ENCODE data around the gene CCNA1. TPM values are rescaled to one million over a fixed set of nuclear protein-coding genes. Genes with fewer than 3 reads are reported as not detected.

CCNA1 gene
- total and polyA plus RNA-seq, 8 donors: 0.12 to 0.19 TPM; not detected in 6

DNA sequence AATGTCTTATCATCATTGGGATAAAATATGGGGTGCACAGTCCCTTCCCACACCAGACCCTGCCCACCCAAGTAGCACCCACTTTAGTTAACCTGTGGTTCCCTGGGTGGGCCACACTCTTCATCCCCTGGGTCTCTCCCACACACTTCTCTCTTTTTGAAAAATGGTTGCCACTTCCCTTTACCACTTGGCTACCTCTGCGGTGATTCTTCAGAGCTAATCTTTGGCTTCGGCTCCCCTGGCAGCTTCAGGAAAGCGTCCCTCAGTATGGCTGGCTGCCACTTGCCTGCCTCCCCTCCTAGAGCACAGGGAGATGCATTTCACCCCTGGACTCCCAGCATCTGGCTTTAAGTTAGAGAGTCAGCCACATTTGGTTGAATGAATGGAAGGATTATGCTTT, 18.2 kb downstream of the CCNA1 start:
- intact Hi-C loops (cut with DNase I): no loop called here
- TF ChIP-seq, protein P1, sequence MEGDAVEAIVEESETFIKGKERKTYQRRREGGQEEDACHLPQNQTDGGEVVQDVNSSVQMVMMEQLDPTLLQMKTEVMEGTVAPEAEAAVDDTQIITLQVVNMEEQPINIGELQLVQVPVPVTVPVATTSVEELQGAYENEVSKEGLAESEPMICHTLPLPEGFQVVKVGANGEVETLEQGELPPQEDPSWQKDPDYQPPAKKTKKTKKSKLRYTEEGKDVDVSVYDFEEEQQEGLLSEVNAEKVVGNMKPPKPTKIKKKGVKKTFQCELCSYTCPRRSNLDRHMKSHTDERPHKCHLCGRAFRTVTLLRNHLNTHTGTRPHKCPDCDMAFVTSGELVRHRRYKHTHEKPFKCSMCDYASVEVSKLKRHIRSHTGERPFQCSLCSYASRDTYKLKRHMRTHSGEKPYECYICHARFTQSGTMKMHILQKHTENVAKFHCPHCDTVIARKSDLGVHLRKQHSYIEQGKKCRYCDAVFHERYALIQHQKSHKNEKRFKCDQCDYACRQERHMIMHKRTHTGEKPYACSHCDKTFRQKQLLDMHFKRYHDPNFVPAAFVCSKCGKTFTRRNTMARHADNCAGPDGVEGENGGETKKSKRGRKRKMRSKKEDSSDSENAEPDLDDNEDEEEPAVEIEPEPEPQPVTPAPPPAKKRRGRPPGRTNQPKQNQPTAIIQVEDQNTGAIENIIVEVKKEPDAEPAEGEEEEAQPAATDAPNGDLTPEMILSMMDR (IDR thresholded peaks at IDR 0.05): no peak
- Histone ChIP-seq H3K27me3 (no peaks in the 10 kb centered on the region), H3K4me1 (no peaks in the 10 kb centered on the region), H3K9me3 (no peaks in the 10 kb centered on the region), H3K27ac (no peak overlapping the region), H3K4me3 (no peak overlapping the region), H3K36me3 (no peaks in the 10 kb centered on the region)
- FAIRE-seq: no peak
- ATAC-seq: no peak
- no peak for DNase-seq
- WGBS, 2 donors: 42 to 48% methylated on average over 3 of the region's 3 CpGs

DNA sequence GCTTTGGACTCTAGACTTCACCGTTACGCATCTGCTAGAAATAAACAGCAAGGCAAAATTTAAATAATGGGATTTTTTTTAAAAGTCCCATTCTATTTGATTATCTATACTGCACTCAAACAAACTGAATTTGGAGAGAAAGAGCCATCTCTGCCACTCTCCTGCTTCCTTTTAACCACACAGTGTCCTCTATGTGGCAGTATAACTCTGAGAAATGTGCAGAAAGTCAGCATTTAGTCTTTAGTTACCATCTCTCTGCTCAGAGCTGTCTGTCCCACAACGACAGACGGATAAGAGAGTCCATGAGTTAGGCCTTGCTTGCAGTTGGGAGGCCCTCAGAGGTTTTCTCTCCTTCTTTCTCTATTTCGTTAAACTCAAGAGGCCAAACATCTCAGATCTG, 21.2 kb downstream of the CCNA1 start:
- TF ChIP-seq, protein P1 (IDR thresholded peaks at IDR 0.05): no peak
- FAIRE-seq: no peak
- Histone ChIP-seq H3K4me3 (no peak overlapping the region), H3K4me1 (no peaks in the 10 kb centered on the region), H3K36me3 (no peaks in the 10 kb centered on the region), H3K27ac (no peak overlapping the region), H3K9me3 (no peaks in the 10 kb centered on the region), H3K27me3 (no peaks in the 10 kb centered on the region)
- 63 to 65% methylated on average over 5 of the region's 5 CpGs for WGBS, 2 donors
- DNase-seq: no peak
- intact Hi-C loops (cut with DNase I): no loop called here
- ATAC-seq: peak in 3 of 4 donors; percentile 27 to 53 (median 41)

DNA sequence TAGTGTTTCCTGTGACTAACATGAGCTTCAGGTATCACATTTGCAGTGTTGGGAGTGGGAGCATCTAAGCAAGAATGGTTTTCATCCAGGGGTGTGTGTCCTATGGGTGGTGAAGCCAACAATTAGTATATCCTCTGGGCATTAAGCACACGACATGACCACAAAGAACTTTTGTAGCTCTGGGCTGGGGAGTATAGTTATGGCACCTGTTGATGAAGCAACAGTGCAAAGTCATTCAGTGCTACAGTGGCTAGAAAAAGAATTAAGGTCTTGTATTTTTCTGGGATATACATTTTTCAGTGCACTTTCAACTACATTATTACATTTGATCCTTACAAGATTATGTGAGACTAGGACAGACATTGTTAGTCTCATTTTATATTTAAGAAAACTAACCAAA, 21.8 kb downstream of the CCNA1 start:
- FAIRE-seq (no peak), DNase-seq (no peak), ATAC-seq (no peak)
- H3K27ac ChIP-seq: no peak overlapping the region
- H3K4me3 ChIP-seq: no peak overlapping the region
- 66 to 82% methylated on average over 1 of the region's 1 CpG for WGBS, 2 donors
- H3K36me3 ChIP-seq: no peaks in the 10 kb centered on the region
- no peaks in the 10 kb centered on the region for H3K27me3 ChIP-seq
- H3K9me3 ChIP-seq: no peaks in the 10 kb centered on the region
- intact Hi-C loops (cut with DNase I): no loop called here
- no peaks in the 10 kb centered on the region for H3K4me1 ChIP-seq
- TF ChIP-seq, protein P1 (IDR thresholded peaks at IDR 0.05): no peak

DNA sequence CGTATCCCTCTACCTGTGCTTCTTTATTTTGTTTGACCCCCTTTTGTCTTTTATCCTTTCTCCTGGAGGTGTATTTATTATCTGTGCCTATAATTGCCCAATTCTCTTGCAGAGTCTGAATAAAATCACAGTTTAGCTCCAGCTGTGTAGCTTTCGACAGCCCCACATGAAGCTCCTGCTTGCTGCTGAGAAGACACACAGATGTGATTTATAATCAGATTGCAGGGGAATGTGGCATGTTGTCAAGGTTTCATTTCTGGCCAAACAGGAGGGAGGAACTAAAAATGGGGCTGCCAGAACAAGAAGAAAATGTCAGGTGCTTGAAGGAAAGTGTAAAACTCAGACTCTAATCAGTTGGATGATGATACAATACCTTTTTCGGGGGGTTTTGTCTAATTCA, 22.7 kb downstream of the CCNA1 start:
- WGBS, 2 donors: 30 to 38% methylated on average over 3 of the region's 3 CpGs
- Histone ChIP-seq H3K27ac (no peak overlapping the region), H3K4me1 (no peaks in the 10 kb centered on the region), H3K4me3 (no peak overlapping the region), H3K36me3 (no peaks in the 10 kb centered on the region), H3K27me3 (no peaks in the 10 kb centered on the region), H3K9me3 (no peaks in the 10 kb centered on the region)
- FAIRE-seq (no peak), ATAC-seq (no peak), DNase-seq (no peak)
- TF ChIP-seq, protein P1 (IDR thresholded peaks at IDR 0.05): no peak
- intact Hi-C loops (cut with DNase I): no loop called here

DNA sequence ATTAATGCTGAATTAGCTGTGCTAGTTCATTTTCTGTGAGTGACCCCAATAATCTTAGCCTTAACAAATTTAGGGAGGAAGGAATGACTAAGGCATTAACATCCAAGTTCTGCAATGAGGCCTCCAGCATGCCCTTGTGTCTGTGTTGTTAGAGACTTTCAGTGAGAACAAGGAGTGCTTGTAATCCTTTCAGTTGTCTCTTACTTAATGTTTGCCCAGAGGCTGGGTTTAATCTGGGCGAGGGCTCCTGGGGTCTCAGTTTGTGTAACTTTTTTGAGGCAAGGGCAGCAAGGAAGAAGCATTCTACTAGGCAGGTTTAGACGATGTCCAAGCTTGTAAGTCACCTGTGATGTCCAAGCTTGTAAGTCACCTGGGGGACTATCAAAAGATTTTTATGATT, 24.3 kb downstream of the CCNA1 start:
- ATAC-seq (no peak), FAIRE-seq (no peak), DNase-seq (no peak)
- Histone ChIP-seq H3K27ac (no peak overlapping the region), H3K36me3 (no peaks in the 10 kb centered on the region), H3K4me1 (no peaks in the 10 kb centered on the region), H3K27me3 (no peaks in the 10 kb centered on the region), H3K9me3 (no peaks in the 10 kb centered on the region), H3K4me3 (no peak overlapping the region)
- TF ChIP-seq, protein P1 (IDR thresholded peaks at IDR 0.05): no peak
- 54 to 59% methylated on average over 2 of the region's 2 CpGs for whole genome bisulfite sequencing, 2 donors
- intact Hi-C loops (cut with DNase I): no loop called here

Measured in pancreas (tissue), 10 donors.